DMS153 treated with DMSO at 0.1 percent for 48 hours (cell line): ENCODE data around the gene ANKRD65.
"Not testable (repeated sequence)": the region's sequence is repeated elsewhere in the genome, so short reads cannot be mapped to it uniquely, and the experiment has no call there.

Source experiments
- DNase-seq: peaks from one replicate; lab custom pipeline; 2025; ENCODE audit not compliant: unreplicated experiment; lab: John Stamatoyannopoulos, UW

ANKRD65 gene

DNA sequence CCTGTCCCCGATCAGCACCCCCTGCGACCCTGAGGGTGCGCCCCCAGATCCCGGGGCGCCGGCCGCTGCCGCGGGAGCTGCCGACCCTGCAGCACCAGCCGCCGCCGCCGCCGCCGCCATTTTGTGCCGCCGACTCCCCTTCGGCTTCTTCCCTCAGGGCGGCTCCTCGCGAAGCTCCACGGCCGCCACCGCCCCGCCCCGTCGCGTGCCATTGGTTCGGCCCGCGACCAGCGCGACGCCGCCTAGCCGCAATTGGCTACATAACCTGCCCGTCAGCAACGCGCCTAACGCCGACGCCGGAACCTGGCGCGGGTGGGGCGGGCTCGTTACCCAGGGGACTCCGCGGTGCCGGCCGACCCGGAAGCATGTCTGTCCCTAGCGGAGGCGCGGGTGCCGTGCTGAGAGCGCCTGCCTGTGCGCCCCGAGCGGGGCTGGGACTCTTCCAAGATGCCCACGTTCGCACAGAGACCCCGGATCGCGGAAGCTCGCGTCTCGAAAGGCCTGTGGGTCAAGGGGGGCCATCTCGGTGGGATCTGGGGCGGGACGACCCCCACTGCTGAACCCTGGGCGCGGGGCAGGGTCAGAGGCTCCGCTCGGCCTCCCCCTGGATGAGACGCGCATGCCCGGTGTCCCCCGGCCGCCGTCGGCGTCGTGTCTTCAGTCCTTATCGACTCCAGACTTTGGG is 21.7 kb downstream of the ANKRD65 start, which contains the start of gene CCNL2:
CCNL2 (minus strand) TSS at position 149 of the 685 bp plus-strand sequence; CDS start at position 120, 29 bp downstream.
- peak; percentile 100 for DNase-seq

DNA sequence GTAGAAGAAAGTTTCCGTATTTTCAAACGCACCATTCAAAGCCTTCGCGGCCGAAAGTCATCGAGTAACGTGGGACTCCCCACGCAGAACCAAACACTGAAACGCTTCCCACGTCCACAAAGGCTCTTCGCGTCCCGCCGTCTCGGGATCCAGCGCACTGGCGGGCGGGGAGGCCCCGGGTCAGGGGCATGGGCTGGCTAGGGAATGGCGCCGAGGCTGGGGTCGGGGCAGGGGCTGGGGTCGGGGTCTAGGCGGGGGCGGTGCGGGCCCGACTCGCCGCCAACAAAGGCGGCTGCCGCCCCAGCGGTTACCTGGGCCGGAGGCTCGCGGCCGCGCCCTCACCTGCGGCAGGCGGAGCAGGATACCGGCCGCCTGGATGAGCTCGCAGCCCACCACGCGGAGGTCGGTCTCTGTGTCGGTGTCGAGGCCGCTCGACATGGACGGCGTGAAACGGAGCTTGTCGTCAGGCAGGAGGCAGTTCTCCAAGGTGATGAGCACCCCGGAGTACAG is 22.3 kb downstream of the ANKRD65 start:
- no peak for DNase-seq

DNA sequence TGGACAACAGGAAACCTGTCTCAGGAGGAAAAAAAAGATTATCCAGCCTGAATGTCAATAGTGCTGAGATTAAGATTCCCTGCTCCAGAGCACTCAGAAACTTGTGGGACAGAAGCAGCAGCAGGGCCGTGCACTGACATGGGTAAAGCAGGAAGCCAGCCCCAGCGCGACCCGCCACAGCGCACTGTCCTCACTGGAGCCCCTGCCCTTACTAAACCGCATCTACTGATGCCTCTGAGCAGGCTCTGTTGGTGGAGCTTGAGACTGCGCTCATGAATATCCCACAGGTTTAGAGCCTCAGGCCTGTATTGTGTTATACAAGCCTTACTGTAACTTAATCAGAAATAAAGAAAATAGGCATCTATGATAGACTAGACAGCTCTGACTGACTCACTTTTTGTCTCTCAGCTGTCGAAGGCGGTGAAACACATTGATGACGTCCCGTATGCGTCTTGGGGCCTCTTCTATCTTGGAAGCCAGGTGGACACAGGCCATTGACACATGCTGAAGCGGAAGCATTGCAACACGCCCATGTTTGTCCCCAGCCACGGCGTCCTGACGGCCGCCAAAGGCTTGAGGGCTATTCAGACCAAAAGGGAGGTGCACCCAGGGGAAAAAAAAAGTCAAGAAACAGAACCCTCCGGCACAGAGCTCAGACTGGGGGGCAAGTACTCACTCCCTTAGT is 23.1 kb downstream of the ANKRD65 start:
- DNase-seq = no peak

DNA sequence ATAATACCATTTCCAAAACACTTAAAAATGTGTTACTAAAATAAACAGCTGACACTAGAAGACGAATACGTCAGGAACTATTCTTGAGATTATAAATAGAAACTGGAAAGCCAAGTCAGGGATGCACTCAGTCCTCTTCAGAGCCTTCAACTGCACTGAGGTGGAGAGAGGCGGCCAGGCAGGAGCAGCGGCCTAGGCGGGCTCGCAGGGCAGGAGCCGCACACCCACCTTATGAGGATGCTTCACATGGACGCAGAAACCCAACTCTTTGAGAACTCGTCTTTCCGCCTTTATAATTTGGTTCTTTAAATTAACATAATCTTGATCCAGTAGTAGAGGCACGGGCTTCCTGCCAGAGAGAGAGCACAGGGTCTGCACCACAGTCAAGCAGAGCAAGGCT is 25.9 kb downstream of the ANKRD65 start:
- no peak for DNase-seq

DNA sequence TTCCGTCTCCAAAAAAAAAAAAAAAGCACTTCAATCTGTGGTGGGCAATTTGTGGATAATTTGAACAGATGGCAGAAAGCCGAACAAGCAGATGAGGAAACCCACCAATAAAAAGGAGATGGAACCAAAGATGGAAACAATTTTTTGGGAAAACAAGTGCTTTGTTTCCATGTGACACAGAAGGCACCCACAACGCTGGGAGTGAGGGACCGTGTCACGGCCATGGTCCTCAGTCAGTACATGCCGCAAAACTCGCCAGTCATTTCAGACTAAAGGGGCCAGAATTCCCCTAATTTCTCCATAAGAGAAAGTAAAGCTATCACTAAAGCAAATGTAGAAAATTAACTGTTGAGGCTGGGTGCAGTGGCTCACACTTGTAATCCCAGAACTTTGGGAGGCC is 27.0 kb downstream of the ANKRD65 start:
- no peak for DNase-seq

DNA sequence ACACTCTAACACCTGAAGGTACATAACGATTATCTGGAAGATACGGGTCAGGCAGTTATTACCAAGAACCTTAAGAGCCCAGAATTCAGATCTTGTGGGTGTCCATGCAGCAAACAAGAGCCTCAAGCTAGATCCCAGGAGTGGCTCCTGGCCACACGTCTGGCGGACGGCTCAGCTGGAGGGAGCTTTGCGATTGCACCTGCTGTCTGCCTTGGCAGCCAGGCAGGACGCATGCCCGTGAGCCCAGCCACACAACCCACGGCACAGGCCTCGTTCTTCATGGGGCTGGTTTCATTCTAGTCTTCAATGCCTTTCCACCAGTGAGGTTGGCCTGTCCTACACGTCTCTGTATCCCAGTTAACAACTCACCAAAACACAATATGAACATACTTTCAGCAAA is 27.6 kb downstream of the ANKRD65 start:
- DNase-seq = no peak

DNA sequence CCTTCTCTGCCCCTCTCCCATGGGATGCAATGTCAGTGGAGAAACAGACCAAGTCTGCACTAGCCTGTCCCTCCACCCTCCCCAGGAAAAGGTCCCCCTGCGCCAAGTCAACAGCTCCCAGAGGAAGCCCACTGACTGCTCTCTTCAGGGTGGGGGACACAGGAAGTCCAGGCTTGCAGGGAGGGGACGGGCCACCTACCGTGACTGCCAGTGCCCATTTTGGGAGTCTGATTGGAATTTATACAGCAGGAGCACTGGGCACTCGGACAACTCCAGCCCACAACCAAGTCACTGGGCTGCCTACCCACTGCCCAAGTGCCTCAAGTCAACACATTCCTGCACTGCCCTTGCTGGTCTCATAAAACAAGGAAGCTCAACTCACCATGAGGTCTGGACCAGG is 28.1 kb downstream of the ANKRD65 start:
- DNase-seq = no peak

DNA sequence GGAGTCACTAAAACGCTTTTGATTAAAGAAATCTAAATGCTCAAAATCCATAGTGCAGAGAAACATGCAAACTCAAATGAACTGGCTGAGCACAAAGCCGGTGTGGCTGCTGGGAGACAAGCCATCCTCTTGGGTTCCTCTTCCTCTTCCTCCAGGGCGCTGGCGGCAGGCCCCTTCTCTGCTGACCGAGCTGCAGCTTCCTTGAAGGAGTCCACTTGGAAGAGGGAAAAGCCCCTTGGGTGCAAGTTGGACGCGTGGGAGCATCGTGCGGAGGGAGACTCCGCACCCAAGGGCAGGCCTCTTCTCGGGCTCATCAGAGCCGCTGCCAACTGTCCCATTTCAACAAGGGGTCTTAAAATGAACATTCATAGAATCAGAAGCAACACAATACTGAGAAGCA is 29.9 kb downstream of the ANKRD65 start:
- DNase-seq = no peak

DNA sequence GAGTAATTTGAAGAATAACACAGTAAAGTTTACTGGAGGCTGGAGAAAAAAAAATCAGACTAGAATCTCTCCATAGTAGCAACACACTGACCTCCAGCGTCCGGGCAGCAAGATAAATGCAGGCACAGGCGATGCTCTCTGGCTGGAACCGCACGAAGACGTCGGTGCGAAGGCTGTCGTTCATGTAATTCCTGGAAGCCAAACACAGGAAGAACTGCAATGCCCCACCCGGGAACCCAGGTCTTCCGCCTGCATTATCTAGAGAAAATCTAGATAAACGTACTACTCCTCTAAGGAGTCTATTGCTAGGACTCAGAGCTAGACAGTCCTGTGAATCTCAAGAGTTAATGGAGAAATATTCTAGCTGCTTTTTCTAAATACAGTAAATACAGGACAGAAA is 30.4 kb downstream of the ANKRD65 start:
- no peak for DNase-seq

DNA sequence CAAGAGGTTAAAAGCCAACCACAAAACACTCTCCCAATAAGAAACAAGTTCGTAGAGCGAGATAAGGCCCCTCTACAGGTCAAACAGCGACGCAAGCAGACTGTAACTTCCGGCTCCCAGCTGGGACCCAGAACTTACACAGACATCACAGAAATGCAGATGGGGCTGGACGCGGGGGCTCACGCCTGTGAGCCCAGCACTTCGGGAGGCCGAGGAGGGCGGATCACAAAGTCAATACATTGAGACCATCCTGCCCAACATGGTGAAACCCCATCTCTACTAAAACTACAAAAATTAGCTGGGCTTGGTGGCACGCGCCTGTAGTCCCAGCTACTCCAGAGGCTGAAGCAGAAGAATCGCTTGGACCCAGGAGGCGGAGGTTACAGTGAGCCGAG is 33.0 kb downstream of the ANKRD65 start:
- no peak for DNase-seq

DNA sequence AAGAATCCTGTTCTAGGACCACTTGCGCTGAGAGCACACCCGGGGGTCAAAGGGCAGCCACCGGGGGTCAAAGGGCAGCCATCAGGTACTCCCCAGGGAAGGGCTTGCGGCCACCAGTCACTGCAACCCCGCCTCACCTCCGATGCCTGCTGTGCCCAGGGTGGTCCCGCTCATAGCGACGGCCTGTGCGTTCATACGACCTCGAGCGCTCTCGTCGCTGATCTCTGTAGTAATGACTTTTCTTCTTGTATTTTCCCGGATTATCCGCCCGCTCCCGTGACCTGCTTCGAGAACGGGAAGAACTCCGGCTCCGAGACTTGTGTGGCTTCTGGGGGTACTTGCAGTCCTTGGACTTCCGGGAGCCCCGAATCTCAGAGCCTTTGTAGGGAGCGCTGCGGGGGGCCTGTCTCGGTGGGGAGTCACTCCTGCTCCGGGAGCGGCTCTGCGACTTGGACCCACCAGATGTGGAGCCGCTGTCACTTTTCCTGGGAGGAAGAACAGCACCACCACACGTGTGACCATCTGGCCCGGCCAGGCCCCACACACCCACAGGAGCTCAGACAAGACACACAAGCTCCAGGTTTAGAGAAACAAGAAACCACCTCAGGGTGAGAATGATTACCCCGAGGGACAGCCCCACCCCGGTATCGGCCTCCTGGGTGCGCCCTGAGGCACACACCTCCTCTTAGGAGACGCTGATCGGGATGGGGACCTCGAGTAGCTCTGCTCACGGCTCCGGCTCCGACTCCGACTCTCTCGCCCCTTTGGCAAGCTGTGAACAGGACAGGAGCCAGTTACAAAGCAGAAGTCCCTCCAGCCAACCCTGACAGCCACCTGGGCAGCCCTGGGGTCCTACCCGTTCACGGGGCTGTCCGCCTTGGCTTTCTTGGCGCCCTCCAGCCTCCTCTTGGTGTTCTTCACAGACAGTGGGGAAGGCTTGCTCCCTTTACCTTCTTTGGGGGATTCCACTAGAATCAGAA is 33.7 kb downstream of the ANKRD65 start:
- DNase-seq = no peak

DNA sequence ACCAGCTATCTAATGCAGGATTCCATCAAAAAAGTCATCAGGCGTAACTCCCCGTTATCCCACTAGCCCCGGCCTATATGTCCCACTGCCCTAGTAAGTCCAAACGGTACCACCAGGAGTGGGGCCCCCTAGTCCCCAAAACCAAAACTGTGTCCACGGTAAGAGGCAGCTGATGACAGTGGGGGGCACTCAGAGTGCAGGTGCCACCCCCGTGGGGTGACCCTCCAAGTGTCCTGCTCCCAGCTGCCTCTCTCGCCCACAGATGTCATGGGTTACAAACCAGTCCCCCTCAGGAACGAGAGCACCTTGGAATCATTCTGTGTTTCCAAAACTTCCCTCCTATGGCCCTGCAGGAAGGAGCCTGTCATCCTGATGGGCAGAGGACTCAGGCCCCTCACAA is 35.1 kb downstream of the ANKRD65 start:
- no peak for DNase-seq

DNA sequence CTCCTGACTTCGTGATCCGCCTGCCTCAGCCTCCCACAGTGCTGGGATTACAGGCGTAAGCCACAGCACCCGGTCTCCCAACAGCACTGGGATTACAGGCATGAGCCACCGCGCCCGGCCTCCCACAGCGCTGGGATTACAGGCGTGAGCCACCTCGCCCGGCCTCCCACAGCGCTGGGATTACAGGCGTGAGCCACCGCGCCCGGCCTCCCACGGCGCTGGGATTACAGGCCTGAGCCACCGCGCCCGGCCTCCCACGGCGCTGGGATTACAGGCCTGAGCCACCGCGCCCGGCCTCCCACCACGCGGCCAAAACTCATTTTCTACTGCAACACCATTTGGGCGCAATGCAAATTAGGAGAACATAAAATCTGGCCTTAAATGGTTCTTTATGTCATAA is 35.7 kb downstream of the ANKRD65 start:
- not testable (repeated sequence) for DNase-seq

DNA sequence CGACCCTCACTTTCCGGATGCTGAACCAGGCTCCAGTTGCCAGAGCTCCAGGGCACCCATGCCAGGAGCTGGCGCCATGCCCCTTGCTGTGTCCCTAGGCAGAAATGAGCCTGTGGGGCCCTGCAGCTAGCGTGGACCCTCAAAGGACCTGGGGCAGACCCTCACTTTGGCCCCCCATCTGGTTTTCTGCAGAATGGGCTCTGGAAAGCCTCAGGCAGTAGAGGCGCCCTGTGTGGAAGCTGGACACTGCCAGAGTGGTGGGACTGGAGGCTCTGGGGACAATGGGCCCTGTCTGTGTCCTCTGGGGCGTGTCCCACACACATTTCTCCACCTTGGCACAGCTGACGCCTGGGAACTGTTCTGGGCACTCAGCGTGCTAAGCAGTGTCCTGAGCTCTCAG is 39.8 kb downstream of the ANKRD65 start:
- no peak for DNase-seq

DNA sequence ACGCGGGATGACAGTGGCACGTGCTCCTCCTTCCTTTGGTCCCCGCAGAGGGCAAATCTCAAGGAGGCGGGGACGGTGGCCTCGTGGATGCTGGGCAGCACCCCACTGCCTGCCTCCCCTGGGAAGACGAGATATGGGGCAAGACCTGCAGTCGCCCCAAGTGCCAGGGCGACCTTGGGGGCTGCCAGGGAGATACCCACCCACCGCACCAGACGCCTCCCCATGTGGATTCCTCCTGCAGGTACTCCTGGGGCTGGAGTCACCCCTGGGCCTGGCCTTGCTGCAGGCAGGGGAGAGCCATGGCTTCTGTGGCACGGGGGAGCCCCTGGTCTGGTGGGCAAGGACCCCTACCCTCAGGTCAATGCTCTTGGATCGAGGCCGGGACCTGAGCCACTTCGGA is 40.2 kb downstream of the ANKRD65 start:
- DNase-seq = no peak

DNA sequence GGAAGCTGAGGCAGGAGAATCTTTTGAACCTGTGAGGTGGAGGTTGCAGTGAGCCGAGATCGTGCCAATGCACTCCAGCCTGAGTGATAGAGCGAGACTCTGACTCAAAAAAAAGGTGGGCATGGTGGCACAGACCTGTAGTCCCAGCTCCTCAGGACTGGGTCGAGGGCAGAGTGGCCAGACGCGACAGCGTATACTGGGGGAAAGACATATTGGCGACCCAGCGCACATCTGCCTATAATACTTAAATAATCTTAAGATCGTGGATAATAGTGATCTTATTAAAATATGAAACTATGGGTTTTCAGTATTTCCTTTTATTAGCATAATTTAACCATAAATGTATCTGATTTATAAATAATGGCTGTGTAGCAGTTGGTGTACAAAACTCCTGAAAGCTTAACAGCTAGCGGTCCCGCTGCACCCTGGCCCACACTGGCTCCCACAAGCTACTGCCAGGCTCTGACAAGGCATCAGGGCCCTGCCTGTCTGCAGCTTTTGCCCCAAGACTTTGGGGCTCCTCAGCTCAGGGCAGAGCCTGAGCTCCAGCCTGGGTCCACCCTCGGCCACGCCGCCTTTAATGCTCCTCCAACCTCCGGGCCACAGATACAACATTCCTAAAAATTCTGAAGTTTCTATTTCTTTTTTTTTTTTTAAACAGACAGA is 43.4 kb downstream of the ANKRD65 start:
- no peak for DNase-seq

DNA sequence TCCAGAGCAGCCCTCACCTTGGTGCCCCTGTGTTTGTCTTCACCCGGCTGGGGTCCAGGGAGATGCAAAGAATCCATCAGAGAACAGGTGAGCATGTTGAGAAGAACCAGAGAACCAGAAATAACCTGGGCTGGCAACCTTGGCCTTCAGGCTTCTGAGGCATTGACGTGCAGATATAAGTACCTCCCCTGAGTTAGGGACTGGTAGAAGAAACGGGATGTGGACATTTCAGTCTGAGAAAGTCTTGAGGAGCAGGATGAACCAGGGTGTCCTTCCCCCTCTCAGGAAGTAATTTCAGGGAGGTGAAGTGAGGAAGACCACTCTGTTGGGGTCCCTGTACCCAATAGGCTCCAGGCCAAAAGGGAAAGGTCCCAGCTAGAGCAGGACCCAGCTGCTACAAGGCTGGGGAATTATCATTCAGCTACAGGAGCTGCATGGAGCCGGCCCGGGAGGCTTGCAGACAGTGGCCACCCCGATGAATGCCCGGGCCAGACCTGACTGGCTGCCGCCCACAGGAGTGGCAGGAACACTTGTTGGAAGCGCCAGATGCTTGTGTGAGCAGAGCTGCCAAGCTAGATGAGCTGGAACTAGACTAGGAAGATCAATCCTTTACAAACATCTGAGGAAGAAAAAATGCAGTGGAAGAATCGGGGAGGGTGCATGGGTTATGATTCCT is 44.4 kb downstream of the ANKRD65 start:
- no peak for DNase-seq

DNA sequence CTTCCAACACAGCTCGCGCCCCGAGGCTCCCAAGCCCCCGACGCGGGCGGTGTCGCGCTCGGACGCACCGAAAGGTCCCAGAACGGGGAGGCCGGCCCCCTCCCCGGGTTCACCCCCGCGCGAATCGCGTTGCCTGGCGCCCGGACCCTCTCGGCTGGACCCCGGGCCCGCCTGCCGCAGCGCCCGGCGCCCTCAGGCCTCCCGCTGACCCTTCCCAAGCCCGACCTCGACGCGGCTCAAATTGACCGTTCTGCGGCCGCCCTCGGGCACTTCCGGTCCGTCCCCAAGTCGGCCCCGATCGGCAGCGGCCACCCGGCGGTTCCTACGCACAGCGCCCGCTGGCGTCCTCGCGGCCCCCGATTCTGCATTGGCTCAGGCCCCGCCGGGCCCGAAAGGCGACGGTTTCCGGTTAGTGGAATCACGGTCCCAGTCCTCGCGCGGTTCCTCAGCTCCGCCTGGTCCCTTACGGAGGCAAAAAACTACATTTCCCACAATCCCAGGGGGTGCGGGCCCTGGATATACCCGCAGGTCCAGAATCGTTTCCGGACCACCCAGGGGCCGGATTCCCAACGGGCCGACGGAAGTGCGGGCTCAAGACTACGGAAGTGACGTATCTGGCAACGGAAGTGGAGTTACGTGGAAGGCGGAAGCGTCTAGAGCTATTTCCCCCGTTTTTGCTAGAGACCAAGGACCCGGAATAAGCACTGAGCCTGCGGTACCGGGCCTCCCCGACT is 46.0 kb downstream of the ANKRD65 start, which contains the start of gene AURKAIP1:
AURKAIP1 (minus strand) TSS at position 279 of the 734 bp plus-strand sequence. CDS start 451 bp downstream, outside the sequence.
- peak; percentile 100 for DNase-seq

DNA sequence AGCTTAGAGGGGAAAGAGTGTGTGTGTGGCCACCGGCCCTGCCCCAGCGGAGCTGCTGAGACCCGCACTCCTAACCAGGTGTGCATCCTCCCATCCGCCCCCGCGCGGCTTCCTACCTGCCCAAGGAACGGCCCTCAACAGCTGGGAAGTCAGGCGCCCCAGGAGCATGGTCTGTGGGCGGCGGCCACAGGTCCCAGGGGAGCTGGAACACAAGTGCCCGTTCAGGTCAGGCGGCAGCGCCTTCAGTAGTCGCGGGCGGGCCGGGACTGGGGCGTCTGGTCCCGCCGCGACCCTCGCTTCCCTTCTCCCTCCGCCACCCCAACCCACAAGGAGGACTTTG is 46.5 kb downstream of the ANKRD65 start:
- DNase-seq = no peak
